ENCODE measurements around the gene CACNA1B.

GRCh38 chr9:137843355-137843754 lies 34.2 kb upstream of the CACNA1B start:
- no peak for TF ChIP-seq POLR2A (IDR thresholded peaks at IDR 0.05; ENCODE audit: low read depth, low read length)
- TF ChIP-seq SPI1 (IDR thresholded peaks at IDR 0.05; ENCODE audit: low read depth, low read length) = no peak
- no peak for TF ChIP-seq POLR2AphosphoS5 (IDR thresholded peaks at IDR 0.05; ENCODE audit: low read depth, low read length)
- TF ChIP-seq TAF1 (IDR thresholded peaks at IDR 0.05; ENCODE audit: low read depth, low read length) = no peak
- no peak for TF ChIP-seq POU2F2 (IDR thresholded peaks at IDR 0.05; ENCODE audit: low read depth, low read length)

All from GM12891 (cell line).